Esophagus squamous epithelium (tissue), 5 donors: Measurements from ENCODE around the gene SLC17A6. TPM values are rescaled to one million over a fixed set of nuclear protein-coding genes. Genes with fewer than 3 reads are reported as not detected.

Experiments used
- DNase-seq: peaks from one replicate; lab custom pipeline; 2025; lab: John Stamatoyannopoulos, UW
- H3K27ac ChIP-seq, 4 donors: fragments of 200-600 bp; sonication (generic); one replicate each; pipeline ENCODE4 v1.5.1; 2016 to 2019; ENCODE audit warnings: mild to moderate bottlenecking in 1 of 4
- H3K27me3 ChIP-seq, 4 donors: fragments of 200-600 bp; sonication (generic); 1 replicate in 3 of 4; 2 replicates in 1 of 4; pipeline versions ENCODE4 v1.5.1 to v1.6.0; 2017 to 2021; ENCODE audit warnings: antibody characterized with exemption in 1 of 4
- H3K36me3 ChIP-seq, 3 donors: fragments of 200-600 bp; sonication (generic); one replicate each; pipeline ENCODE4 v1.5.1; 2016 to 2019
- H3K4me1 ChIP-seq, 3 donors: fragments of 200-600 bp; sonication (generic); one replicate each; pipeline ENCODE4 v1.5.1; 2017 to 2019
- H3K4me3 ChIP-seq, 4 donors: fragments of 200-600 bp; sonication (generic); 1 replicate in 3 of 4; 2 replicates in 1 of 4; pipeline ENCODE4 v1.5.1; 2016 to 2019; ENCODE audit warnings: mild to moderate bottlenecking in 2 of 4, moderate library complexity in 1 of 4
- H3K9me3 ChIP-seq, 3 donors: fragments of 200-600 bp; sonication (generic); one replicate each; pipeline ENCODE4 v1.5.1; 2016 to 2019
- CTCF ChIP-seq, 6 experiments: fragments of 450-650 bp in 4 of 6; fragments of 200-600 bp in 2 of 6; sonication (generic) in 2 of 6; IDR thresholded peaks; one replicate each; pipeline ENCODE4 v1.5.1; 2016 to 2019; ENCODE audit warnings: antibody characterized with exemption in 6 of 6, mild to moderate bottlenecking in 4 of 6, moderate library complexity in 4 of 6
- POLR2A ChIP-seq, 4 donors: fragments of 450-650 bp; IDR thresholded peaks; one replicate each; pipeline ENCODE4 v1.6.1; 2017; ENCODE audit warnings: antibody characterized with exemption in 4 of 4, mild to moderate bottlenecking in 4 of 4, moderate library complexity in 3 of 4
- WGBS, 2 donors: methylation state at CpG; one replicate each; pipeline ENCODE4 v1.1.5; 2018; 5-methylcytosine and 5-hydroxymethylcytosine counted together
- intact Hi-C: fragments of 100-400 bp; cut with DNase I; formaldehyde crosslinking; loops from one replicate; pipeline ENCODE4 v1.15.0; 2022
- total RNA-seq, 4 donors: library from RNA; depleted of rRNA; stranded (reverse); fragments of >200 nt; gene quantifications; one replicate each; pipeline ENCODE4 v1.1.0, GENCODE V29; 2016
- donor health status: DM: yes; HTN: yes; CAD: no.

The SLC17A6 gene
- total RNA-seq, 4 donors from 2014 or later = not detected

- H3K36me3 ChIP-seq = no peaks in the 10 kb centered on the region
- no peak for DNase-seq
- H3K4me1 ChIP-seq = no peaks in the 10 kb centered on the region
- WGBS, 2 donors = 67 to 83% methylated on average over 6 of the region's 6 CpGs
- H3K9me3 ChIP-seq = no peaks in the 10 kb centered on the region
- H3K27me3 ChIP-seq = no peaks in the 10 kb centered on the region
- intact Hi-C loops = no loop called here
- H3K4me3 ChIP-seq = no peak overlapping the region
- H3K27ac ChIP-seq = no peak overlapping the region
- no peak for TF ChIP-seq POLR2A (IDR thresholded peaks at IDR 0.05)
- TF ChIP-seq CTCF (IDR thresholded peaks at IDR 0.05) = no peak
Measured at GRCh38 chr11:22389526-22390282, 51.5 kb downstream of the SLC17A6 start.

GRCh38 chr11:22390283-22390655, 52.1 kb downstream of the SLC17A6 start:
- DNase-seq = no peak
- H3K4me3 ChIP-seq = no peak overlapping the region
- TF ChIP-seq POLR2A (IDR thresholded peaks at IDR 0.05) (no peak), CTCF (IDR thresholded peaks at IDR 0.05) (no peak)
- no peak overlapping the region for H3K27ac ChIP-seq
- H3K9me3 ChIP-seq = no peaks in the 10 kb centered on the region
- intact Hi-C loops = no loop called here
- no peaks in the 10 kb centered on the region for H3K36me3 ChIP-seq
- no peaks in the 10 kb centered on the region for H3K27me3 ChIP-seq
- no peaks in the 10 kb centered on the region for H3K4me1 ChIP-seq
- 67 to 79% methylated on average over 5 of the region's 5 CpGs for WGBS, 2 donors

- Histone ChIP-seq H3K27ac (no peak overlapping the region), H3K27me3 (no peaks in the 10 kb centered on the region), H3K36me3 (no peaks in the 10 kb centered on the region), H3K4me1 (no peaks in the 10 kb centered on the region), H3K4me3 (no peak overlapping the region), H3K9me3 (no peaks in the 10 kb centered on the region)
- TF ChIP-seq CTCF (IDR thresholded peaks at IDR 0.05) (no peak), POLR2A (IDR thresholded peaks at IDR 0.05) (no peak)
- no peak for DNase-seq
- intact Hi-C loops = no loop called here
Measured at GRCh38 chr11:22392561-22392960, 54.4 kb downstream of the SLC17A6 start.

GRCh38 chr11:22405377-22405776, 67.2 kb downstream of the SLC17A6 start:
- no peak for DNase-seq
- Histone ChIP-seq H3K27me3 (no peaks in the 10 kb centered on the region), H3K27ac (no peak overlapping the region), H3K36me3 (no peaks in the 10 kb centered on the region), H3K4me3 (no peak overlapping the region), H3K9me3 (no peaks in the 10 kb centered on the region), H3K4me1 (no peaks in the 10 kb centered on the region)
- intact Hi-C loops = no loop called here
- 63 to 66% methylated on average over 3 of the region's 3 CpGs for WGBS, 2 donors
- TF ChIP-seq POLR2A (IDR thresholded peaks at IDR 0.05) (no peak), CTCF (IDR thresholded peaks at IDR 0.05) (no peak)

GRCh38 chr11:22407267-22407666, 69.1 kb downstream of the SLC17A6 start:
- no peak for TF ChIP-seq CTCF (IDR thresholded peaks at IDR 0.05)
- TF ChIP-seq POLR2A (IDR thresholded peaks at IDR 0.05) = no peak

More at GRCh38 chr11:22407267-22407666, 69.1 kb downstream of the SLC17A6 start:
- intact Hi-C loops = no loop called here
- Histone ChIP-seq H3K27ac (no peak overlapping the region), H3K4me3 (no peak overlapping the region), H3K36me3 (no peaks in the 10 kb centered on the region), H3K9me3 (no peaks in the 10 kb centered on the region), H3K27me3 (no peaks in the 10 kb centered on the region), H3K4me1 (no peaks in the 10 kb centered on the region)
- WGBS, 2 donors = 81 to 90% methylated on average over 1 of the region's 1 CpG
- DNase-seq = no peak
